Osteocyte (in vitro differentiated cells): ENCODE results near the gene AGPS. TPM values are rescaled to one million over a fixed set of nuclear protein-coding genes. Genes with fewer than 3 reads are reported as not detected.

Experiments
- DNase-seq: peaks from one replicate; pipeline ENCODE4 v3.0.0; 2021; ENCODE audit warnings: mixed read lengths; ENCODE audit not compliant: unreplicated experiment; ENCODE audit errors: extremely low spot score
- H3K27ac Mint-ChIP-seq: one replicate; pipeline ENCODE4 v1.8.0; 2021; ENCODE audit warnings: mild to moderate bottlenecking, mixed read lengths; ENCODE audit not compliant: unreplicated experiment
- H3K27me3 Mint-ChIP-seq: one replicate; pipeline ENCODE4 v1.8.0; 2021; ENCODE audit warnings: mixed read lengths; ENCODE audit not compliant: unreplicated experiment
- H3K36me3 Mint-ChIP-seq: one replicate; pipeline ENCODE4 v1.8.0; 2021; ENCODE audit warnings: mixed read lengths; ENCODE audit not compliant: unreplicated experiment
- H3K4me1 Mint-ChIP-seq: one replicate; pipeline ENCODE4 v1.8.0; 2021; ENCODE audit warnings: mixed read lengths; ENCODE audit not compliant: unreplicated experiment
- H3K4me3 Mint-ChIP-seq: one replicate; pipeline ENCODE4 v1.8.0; 2021; ENCODE audit warnings: mild to moderate bottlenecking, moderate library complexity, mixed read lengths; ENCODE audit not compliant: unreplicated experiment
- H3K9me3 Mint-ChIP-seq: one replicate; pipeline ENCODE4 v1.8.0; 2021; ENCODE audit warnings: mixed read lengths; ENCODE audit not compliant: unreplicated experiment
- total RNA-seq: library from RNA; stranded (reverse); gene quantifications from 2 replicates; pipeline ENCODE4 v1.2.1, GENCODE V29; 2021
- TF ChIP-seq, protein P1 (sequence below): fragments of 200-600 bp; sonication (generic); IDR thresholded peaks from 2 replicates; pipeline ENCODE4 v1.5.0; 2021; ENCODE audit warnings: antibody characterized with exemption, mild to moderate bottlenecking, moderate library complexity

The AGPS gene
- total RNA-seq, 1 donor from 2014 or later: 38.0 TPM

GRCh38 chr2:177379354-177379753, 13.2 kb upstream of the AGPS start:
- H3K36me3 Mint-ChIP-seq: peaks cover 6% of the 10 kb centered on the region
- H3K4me3 Mint-ChIP-seq: no peak overlapping the region
- DNase-seq: no peak
- H3K4me1 Mint-ChIP-seq: no peaks in the 10 kb centered on the region
- TF ChIP-seq, protein P1, sequence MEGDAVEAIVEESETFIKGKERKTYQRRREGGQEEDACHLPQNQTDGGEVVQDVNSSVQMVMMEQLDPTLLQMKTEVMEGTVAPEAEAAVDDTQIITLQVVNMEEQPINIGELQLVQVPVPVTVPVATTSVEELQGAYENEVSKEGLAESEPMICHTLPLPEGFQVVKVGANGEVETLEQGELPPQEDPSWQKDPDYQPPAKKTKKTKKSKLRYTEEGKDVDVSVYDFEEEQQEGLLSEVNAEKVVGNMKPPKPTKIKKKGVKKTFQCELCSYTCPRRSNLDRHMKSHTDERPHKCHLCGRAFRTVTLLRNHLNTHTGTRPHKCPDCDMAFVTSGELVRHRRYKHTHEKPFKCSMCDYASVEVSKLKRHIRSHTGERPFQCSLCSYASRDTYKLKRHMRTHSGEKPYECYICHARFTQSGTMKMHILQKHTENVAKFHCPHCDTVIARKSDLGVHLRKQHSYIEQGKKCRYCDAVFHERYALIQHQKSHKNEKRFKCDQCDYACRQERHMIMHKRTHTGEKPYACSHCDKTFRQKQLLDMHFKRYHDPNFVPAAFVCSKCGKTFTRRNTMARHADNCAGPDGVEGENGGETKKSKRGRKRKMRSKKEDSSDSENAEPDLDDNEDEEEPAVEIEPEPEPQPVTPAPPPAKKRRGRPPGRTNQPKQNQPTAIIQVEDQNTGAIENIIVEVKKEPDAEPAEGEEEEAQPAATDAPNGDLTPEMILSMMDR: no peak
- no peak overlapping the region for H3K27ac Mint-ChIP-seq
- H3K27me3 Mint-ChIP-seq: no peaks in the 10 kb centered on the region
- H3K9me3 Mint-ChIP-seq: peaks cover 7% of the 10 kb centered on the region

- DNase-seq: no peak
These were observed 12.4 kb upstream of the AGPS start for GRCh38 chr2:177380181-177380580.

GRCh38 chr2:177383935-177384334, 8.6 kb upstream of the AGPS start:
- no peak for DNase-seq
- TF ChIP-seq, protein P1: no peak
- no peaks in the 10 kb centered on the region for H3K9me3 Mint-ChIP-seq
- H3K4me1 Mint-ChIP-seq: no peaks in the 10 kb centered on the region
- no peak overlapping the region for H3K27ac Mint-ChIP-seq
- peaks cover 6% of the 10 kb centered on the region for H3K36me3 Mint-ChIP-seq
- no peaks in the 10 kb centered on the region for H3K27me3 Mint-ChIP-seq
- no peak overlapping the region for H3K4me3 Mint-ChIP-seq

More at GRCh38 chr2:177380181-177380580, 12.4 kb upstream of the AGPS start:
- H3K27ac Mint-ChIP-seq: no peak overlapping the region
- no peaks in the 10 kb centered on the region for H3K4me1 Mint-ChIP-seq
- TF ChIP-seq, protein P1: no peak
- H3K36me3 Mint-ChIP-seq: peaks cover 6% of the 10 kb centered on the region
- peaks cover 7% of the 10 kb centered on the region for H3K9me3 Mint-ChIP-seq
- H3K27me3 Mint-ChIP-seq: no peaks in the 10 kb centered on the region
- H3K4me3 Mint-ChIP-seq: no peak overlapping the region

GRCh38 chr2:177385151-177385550, 7.4 kb upstream of the AGPS start:
- peaks cover 6% of the 10 kb centered on the region for H3K36me3 Mint-ChIP-seq
- H3K4me1 Mint-ChIP-seq: no peaks in the 10 kb centered on the region
- no peak for DNase-seq
- TF ChIP-seq, protein P1: no peak
- no peaks in the 10 kb centered on the region for H3K9me3 Mint-ChIP-seq
- H3K27ac Mint-ChIP-seq: no peak overlapping the region
- no peak overlapping the region for H3K4me3 Mint-ChIP-seq
- no peaks in the 10 kb centered on the region for H3K27me3 Mint-ChIP-seq

DNA sequence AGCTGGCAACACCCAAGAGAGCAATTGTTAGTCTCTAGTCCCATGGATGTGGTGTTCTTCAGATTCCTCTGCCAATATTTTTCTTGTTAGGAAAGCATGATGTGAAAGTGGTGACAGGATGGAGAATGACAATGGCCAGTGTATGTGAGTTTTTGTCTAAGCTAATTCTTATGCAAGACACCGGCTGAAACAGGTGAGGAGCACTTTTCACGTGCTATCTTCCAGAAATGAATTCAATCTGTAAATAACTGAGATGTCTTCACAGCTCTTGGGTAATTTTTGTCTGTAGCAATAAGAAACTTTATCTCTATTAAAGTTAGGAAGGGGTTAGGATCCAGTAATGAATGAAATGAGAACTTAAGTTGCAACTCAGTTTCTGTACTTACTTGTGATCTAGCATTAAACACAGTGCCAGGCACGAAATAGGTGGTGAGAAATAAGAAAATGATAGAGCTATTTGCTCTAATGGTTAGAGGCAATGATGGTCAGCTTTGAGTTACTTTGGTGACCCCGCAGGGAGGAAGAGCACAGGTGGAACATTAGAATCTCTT, 676 bp upstream of the AGPS start:
- no peak for DNase-seq
- Mint-ChIP-seq H3K4me1 (peaks cover 37% of the 10 kb centered on the region), H3K4me3 (peak overlapping the region; percentile 98), H3K9me3 (no peaks in the 10 kb centered on the region), H3K27ac (peak overlapping the region; percentile 65), H3K27me3 (no peaks in the 10 kb centered on the region), H3K36me3 (no peaks in the 10 kb centered on the region)
- TF ChIP-seq, protein P1: no peak
